ENCODE results near the gene S100PBP.
"Not testable (repeated sequence)": the region's sequence is repeated elsewhere in the genome, so short reads cannot be mapped to it uniquely, and the experiment has no call there.

Gene S100PBP

GRCh38 chr1:32898958-32899357, 81.5 kb downstream of the S100PBP start:
- H3K27me3 Mint-ChIP-seq: peaks cover 43% of the 10 kb centered on the region
- no peak overlapping the region for H3K4me3 Mint-ChIP-seq
- H3K27ac Mint-ChIP-seq: no peak overlapping the region
- H3K9me3 Mint-ChIP-seq: no peaks in the 10 kb centered on the region
- H3K36me3 Mint-ChIP-seq (ENCODE audit: low read depth): no peaks in the 10 kb centered on the region
- DNase-seq (no peak), ATAC-seq (no peak)
- peaks cover 4% of the 10 kb centered on the region for H3K4me1 Mint-ChIP-seq

- Mint-ChIP-seq H3K36me3 (ENCODE audit: low read depth) (no peaks in the 10 kb centered on the region), H3K27ac (no peak overlapping the region), H3K4me1 (peaks cover 4% of the 10 kb centered on the region), H3K27me3 (peaks cover 43% of the 10 kb centered on the region), H3K9me3 (no peaks in the 10 kb centered on the region), H3K4me3 (no peak overlapping the region)
- ATAC-seq (no peak), DNase-seq (no peak)
Observed at GRCh38 chr1:32899586-32900296, 82.3 kb downstream of the S100PBP start.

GRCh38 chr1:32900371-32900955, 83.0 kb downstream of the S100PBP start:
- Mint-ChIP-seq H3K27me3 (peaks cover 47% of the 10 kb centered on the region), H3K36me3 (ENCODE audit: low read depth) (no peaks in the 10 kb centered on the region), H3K4me1 (peaks cover 4% of the 10 kb centered on the region), H3K4me3 (peak overlapping the region; percentile 50), H3K27ac (no peak overlapping the region), H3K9me3 (no peaks in the 10 kb centered on the region)
- no peak for DNase-seq
- ATAC-seq: no peak

- ATAC-seq (peak; percentile 57), DNase-seq (no peak)
- Mint-ChIP-seq H3K9me3 (no peaks in the 10 kb centered on the region), H3K4me1 (peaks cover 4% of the 10 kb centered on the region), H3K36me3 (ENCODE audit: low read depth) (no peaks in the 10 kb centered on the region), H3K27me3 (peaks cover 44% of the 10 kb centered on the region), H3K27ac (no peak within 1 kb of the TSS), H3K4me3 (peak within 1 kb of the TSS; percentile 70)
Observed at GRCh38 chr1:32900956-32901822, 83.7 kb downstream of the S100PBP start, which contains the start of gene TMEM54. Gene TMEM54 (minus strand): TSS chr1:32901389. CDS start chr1:32901238, 151 bp downstream.

- ATAC-seq (no peak), DNase-seq (no peak)
- Mint-ChIP-seq H3K36me3 (ENCODE audit: low read depth) (no peaks in the 10 kb centered on the region), H3K27ac (no peak overlapping the region), H3K4me1 (peaks cover 4% of the 10 kb centered on the region), H3K27me3 (peaks cover 44% of the 10 kb centered on the region), H3K4me3 (peak overlapping the region; percentile 70), H3K9me3 (no peaks in the 10 kb centered on the region)
Observed at GRCh38 chr1:32901823-32902534, 84.5 kb downstream of the S100PBP start.

GRCh38 chr1:32902535-32902920, 85.1 kb downstream of the S100PBP start:
- H3K27ac Mint-ChIP-seq: no peak overlapping the region
- H3K27me3 Mint-ChIP-seq: peaks cover 44% of the 10 kb centered on the region
- no peak overlapping the region for H3K4me3 Mint-ChIP-seq
- ATAC-seq (no peak), DNase-seq (no peak)
- H3K9me3 Mint-ChIP-seq: no peaks in the 10 kb centered on the region
- peaks cover 4% of the 10 kb centered on the region for H3K4me1 Mint-ChIP-seq
- no peaks in the 10 kb centered on the region for H3K36me3 Mint-ChIP-seq (ENCODE audit: low read depth)

GRCh38 chr1:32903991-32904785, 86.7 kb downstream of the S100PBP start:
- Mint-ChIP-seq H3K36me3 (ENCODE audit: low read depth) (no peaks in the 10 kb centered on the region), H3K9me3 (no peaks in the 10 kb centered on the region), H3K4me3 (no peak overlapping the region), H3K4me1 (peaks cover 4% of the 10 kb centered on the region), H3K27me3 (peaks cover 35% of the 10 kb centered on the region), H3K27ac (no peak overlapping the region)
- no peak for ATAC-seq
- no peak for DNase-seq

- no peak for DNase-seq
- Mint-ChIP-seq H3K4me1 (peaks cover 4% of the 10 kb centered on the region), H3K4me3 (no peak overlapping the region), H3K36me3 (ENCODE audit: low read depth) (no peaks in the 10 kb centered on the region), H3K9me3 (no peaks in the 10 kb centered on the region), H3K27ac (no peak overlapping the region), H3K27me3 (peaks cover 31% of the 10 kb centered on the region)
- no peak for ATAC-seq
Observed at GRCh38 chr1:32904797-32905196, 87.3 kb downstream of the S100PBP start.

- peaks cover 25% of the 10 kb centered on the region for H3K27me3 Mint-ChIP-seq
- H3K4me1 Mint-ChIP-seq; H3K27ac Mint-ChIP-seq; H3K9me3 Mint-ChIP-seq; ATAC-seq; DNase-seq; H3K36me3 Mint-ChIP-seq (ENCODE audit: low read depth); H3K4me3 Mint-ChIP-seq: not testable (repeated sequence)
Observed at GRCh38 chr1:32905588-32905987, 88.1 kb downstream of the S100PBP start.

- Mint-ChIP-seq H3K27me3 (peaks cover 20% of the 10 kb centered on the region), H3K27ac (no peak overlapping the region), H3K4me1 (peaks cover 1% of the 10 kb centered on the region), H3K4me3 (no peak overlapping the region), H3K36me3 (ENCODE audit: low read depth) (no peaks in the 10 kb centered on the region), H3K9me3 (no peaks in the 10 kb centered on the region)
- ATAC-seq (no peak), DNase-seq (no peak)
Observed at GRCh38 chr1:32906654-32907053, 89.2 kb downstream of the S100PBP start.

- no peaks in the 10 kb centered on the region for H3K9me3 Mint-ChIP-seq
- ATAC-seq (no peak), DNase-seq (no peak)
- peaks cover 12% of the 10 kb centered on the region for H3K27me3 Mint-ChIP-seq
- H3K4me3 Mint-ChIP-seq: no peak overlapping the region
- H3K36me3 Mint-ChIP-seq (ENCODE audit: low read depth): no peaks in the 10 kb centered on the region
- no peaks in the 10 kb centered on the region for H3K4me1 Mint-ChIP-seq
- no peak overlapping the region for H3K27ac Mint-ChIP-seq
Observed at GRCh38 chr1:32907435-32907834, 90.0 kb downstream of the S100PBP start.

Data from activated naive CD8-positive, alpha-beta T cell treated with anti-CD3 and anti-CD28 coated beads, Interleukin-2, amount 50 U/mL, for 24 hours (primary cell).